Measurements from ENCODE around the gene WNT9A.

GRCh38 chr1:227961651-227962466 lies 14.1 kb upstream of the WNT9A start:
- no peak for TF ChIP-seq GATA2 (IDR thresholded peaks at IDR 0.05; ENCODE audit: low read depth, low read length)
- no peak for TF ChIP-seq GATA3 (IDR thresholded peaks at IDR 0.05; ENCODE audit: low read depth, low read length)

Measured in SH-SY5Y (cell line).